Measurements from ENCODE around the gene C19orf73.

- no peak for TF ChIP-seq CTCF (conservative IDR thresholded peaks at IDR 0.05; ENCODE audit: low read length)
- no peak for TF ChIP-seq EZH2phosphoT487 (IDR thresholded peaks at IDR 0.05; ENCODE audit: borderline replicate concordance)
These were observed 16.7 kb upstream of the C19orf73 start for GRCh38 chr19:49135686-49136085.

Data from Loucy (cell line).